ENCODE measurements around the gene GJC3.
"Not testable (repeated sequence)": the region's sequence is repeated elsewhere in the genome, so short reads cannot be mapped to it uniquely, and the experiment has no call there.

GRCh38 chr7:99890348-99890747 lies 39.1 kb downstream of the GJC3 start:
- not testable (repeated sequence) for TF ChIP-seq CTCF (IDR thresholded peaks at IDR 0.05); REST (IDR thresholded peaks at IDR 0.05; ENCODE audit: insufficient read depth in 1 of 2, low read depth in 2 of 2, low read length in 1 of 2)
